Neural progenitor cell (in vitro differentiated cells): ENCODE data around the gene PFN4.

ENCODE experiments used
- EZH2 ChIP-seq: fragments of 200-600 bp; sonication (generic); IDR thresholded peaks from 2 replicates; pipeline ENCODE4 v1.6.1; 2017; ENCODE audit warnings: antibody characterized with exemption, mild to moderate bottlenecking, moderate library complexity
- TF ChIP-seq, protein P1 (sequence below): fragments of 200-600 bp; sonication (generic); IDR thresholded peaks from 2 replicates; pipeline ENCODE4 v1.5.1; 2017; ENCODE audit warnings: antibody characterized with exemption, mild to moderate bottlenecking

DNA sequence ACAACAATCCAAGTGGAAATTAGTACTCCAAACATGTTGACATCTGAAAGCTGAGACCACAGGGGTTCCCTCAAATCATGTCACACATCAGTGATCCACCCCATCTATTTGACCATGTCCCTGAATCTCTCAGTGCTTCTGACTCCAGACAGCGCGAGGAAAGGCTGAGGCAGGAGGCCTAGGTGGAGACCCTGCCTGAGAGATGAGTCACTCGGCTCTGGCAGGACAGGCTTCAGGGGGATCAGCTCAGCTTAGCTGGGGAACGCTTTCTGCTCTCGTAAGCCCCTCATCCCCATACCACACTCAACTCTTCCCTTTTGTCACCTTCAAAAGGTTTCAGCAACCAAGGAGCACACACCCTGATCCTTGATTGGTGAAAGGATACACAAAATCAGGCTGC is 45.9 kb upstream of the PFN4 start:
- TF ChIP-seq, protein P1, sequence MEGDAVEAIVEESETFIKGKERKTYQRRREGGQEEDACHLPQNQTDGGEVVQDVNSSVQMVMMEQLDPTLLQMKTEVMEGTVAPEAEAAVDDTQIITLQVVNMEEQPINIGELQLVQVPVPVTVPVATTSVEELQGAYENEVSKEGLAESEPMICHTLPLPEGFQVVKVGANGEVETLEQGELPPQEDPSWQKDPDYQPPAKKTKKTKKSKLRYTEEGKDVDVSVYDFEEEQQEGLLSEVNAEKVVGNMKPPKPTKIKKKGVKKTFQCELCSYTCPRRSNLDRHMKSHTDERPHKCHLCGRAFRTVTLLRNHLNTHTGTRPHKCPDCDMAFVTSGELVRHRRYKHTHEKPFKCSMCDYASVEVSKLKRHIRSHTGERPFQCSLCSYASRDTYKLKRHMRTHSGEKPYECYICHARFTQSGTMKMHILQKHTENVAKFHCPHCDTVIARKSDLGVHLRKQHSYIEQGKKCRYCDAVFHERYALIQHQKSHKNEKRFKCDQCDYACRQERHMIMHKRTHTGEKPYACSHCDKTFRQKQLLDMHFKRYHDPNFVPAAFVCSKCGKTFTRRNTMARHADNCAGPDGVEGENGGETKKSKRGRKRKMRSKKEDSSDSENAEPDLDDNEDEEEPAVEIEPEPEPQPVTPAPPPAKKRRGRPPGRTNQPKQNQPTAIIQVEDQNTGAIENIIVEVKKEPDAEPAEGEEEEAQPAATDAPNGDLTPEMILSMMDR = no peak
- TF ChIP-seq EZH2 = no peak
